RCC 7860 (cell line): Measurements from ENCODE around the gene KAZN.

ENCODE experiments used
- DNase-seq: peaks from one replicate; pipeline ENCODE4 v3.0.0-alpha.2; 2015; ENCODE audit warnings: low spot score
- FAIRE-seq: peaks from 2 replicates; lab custom pipeline; 2012; peaks lifted over from hg19 to GRCh38; lab: Jason Lieb, UNC

The KAZN gene

DNA sequence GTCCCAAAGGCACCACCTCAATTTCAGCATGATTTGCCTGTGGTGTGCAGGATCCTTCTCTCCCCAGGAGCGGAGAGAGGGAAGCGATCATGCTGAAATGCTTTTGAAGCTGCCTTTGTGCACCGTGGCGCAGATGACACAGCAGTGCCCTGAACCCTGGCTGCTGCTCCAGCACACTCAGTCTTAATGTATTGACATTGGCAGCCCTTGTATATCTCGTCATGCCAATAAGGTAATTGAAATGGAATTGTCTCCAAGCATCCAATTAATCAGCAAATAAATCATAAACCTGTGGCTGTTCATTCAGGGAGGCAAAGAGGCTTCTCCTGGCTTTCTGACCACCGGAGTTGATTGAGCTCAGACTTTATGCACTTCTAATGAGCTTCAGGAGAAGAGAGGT lies 139.8 kb downstream of the KAZN start:
- FAIRE-seq = no peak

GRCh38 chr1:14738647-14739046 lies 140.2 kb downstream of the KAZN start:
- no peak for FAIRE-seq
- DNase-seq = no peak

More for the DNA sequence above, 139.8 kb downstream of the KAZN start:
- DNase-seq = peak; percentile 12

- no peak for FAIRE-seq
- no peak for DNase-seq
Observed at GRCh38 chr1:14739082-14739832, 140.8 kb downstream of the KAZN start.

GRCh38 chr1:14740016-14740415 lies 141.5 kb downstream of the KAZN start:
- DNase-seq (no peak), FAIRE-seq (no peak)

GRCh38 chr1:14741082-14741481 lies 142.6 kb downstream of the KAZN start:
- DNase-seq = no peak

DNA sequence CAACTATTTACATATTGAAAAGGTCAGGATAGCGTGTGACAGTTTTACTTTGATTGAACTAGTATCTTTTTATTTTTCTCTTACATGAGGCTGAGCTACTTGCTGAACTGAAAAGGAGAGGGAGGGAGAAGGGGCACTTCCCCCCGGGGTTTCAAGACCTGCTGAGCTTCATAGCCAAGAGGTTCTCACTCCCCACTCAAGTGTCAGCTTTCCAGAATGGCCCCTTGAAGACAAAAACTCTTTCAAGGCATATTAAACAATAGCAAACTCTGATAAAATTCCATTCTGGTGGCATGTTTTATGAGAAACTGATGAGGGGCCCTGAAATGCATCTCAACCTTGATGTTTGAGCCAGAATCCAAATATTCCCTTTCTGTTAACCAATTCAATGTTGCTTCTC lies 143.0 kb downstream of the KAZN start:
- DNase-seq (no peak), FAIRE-seq (no peak)

More at GRCh38 chr1:14741082-14741481, 142.6 kb downstream of the KAZN start:
- no peak for FAIRE-seq

GRCh38 chr1:14742181-14742980 lies 143.9 kb downstream of the KAZN start:
- DNase-seq (peak; percentile 99), FAIRE-seq (peak; percentile 99)

GRCh38 chr1:14743368-14743767 lies 144.9 kb downstream of the KAZN start:
- DNase-seq (no peak), FAIRE-seq (no peak)

DNA sequence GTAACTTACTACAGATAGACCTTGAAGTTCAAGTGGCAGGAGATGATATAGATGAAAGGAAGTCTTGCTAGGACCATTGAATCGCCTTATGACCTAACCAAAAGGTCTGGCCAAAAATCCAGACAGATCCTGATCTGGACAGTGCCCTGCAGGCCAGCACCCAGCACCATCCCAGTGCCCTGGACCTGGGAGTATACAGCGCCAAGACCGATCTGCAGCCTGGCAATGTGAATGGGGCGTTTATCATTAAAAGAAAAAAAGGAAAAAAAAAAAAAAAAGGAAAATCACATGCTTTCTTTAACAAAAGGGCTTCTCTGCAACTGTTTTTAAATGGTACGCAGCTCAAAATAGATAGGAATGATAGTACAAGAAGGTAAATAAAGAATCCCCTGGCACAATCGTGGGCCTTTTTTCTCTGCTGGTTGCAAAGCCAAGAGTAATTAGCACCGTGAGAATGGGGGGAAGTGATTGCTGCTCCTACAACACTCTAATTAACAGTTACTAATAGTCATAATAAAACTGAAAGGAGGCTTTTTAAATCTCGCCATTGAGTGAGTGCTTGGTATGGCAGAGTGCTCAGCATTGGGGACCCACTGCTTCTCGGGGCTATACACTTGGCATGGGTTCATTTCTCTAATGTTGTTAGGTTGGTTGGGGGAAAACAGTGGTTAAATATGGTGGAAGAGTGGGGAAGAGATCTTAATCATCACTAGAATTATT lies 146.7 kb downstream of the KAZN start:
- FAIRE-seq (no peak), DNase-seq (no peak)

- DNase-seq (no peak), FAIRE-seq (no peak)
Observed at GRCh38 chr1:14745789-14746188, 147.3 kb downstream of the KAZN start.

DNA sequence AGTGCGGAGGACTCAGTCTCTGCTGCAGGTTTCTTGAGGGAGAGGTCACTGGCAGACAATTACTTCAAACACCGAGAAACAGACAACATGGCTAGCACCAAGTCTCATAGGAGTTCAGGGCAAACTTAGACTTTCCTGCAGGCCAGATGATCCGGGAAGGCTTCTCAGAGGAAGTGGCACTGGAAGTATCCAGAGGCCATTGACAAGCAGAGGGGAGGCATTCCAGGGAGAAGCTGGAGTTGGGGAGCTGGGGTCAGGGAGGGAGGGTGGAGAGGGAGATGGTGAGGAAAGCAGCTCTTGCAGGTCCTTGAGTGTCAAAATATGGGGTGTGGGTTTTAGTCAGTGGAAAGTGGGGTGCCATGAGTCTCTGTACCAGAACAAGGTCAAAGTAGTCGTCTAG lies 147.9 kb downstream of the KAZN start:
- no peak for FAIRE-seq
- no peak for DNase-seq

GRCh38 chr1:14748151-14748550 lies 149.7 kb downstream of the KAZN start:
- DNase-seq = no peak

GRCh38 chr1:14748977-14749376 lies 150.5 kb downstream of the KAZN start:
- DNase-seq (no peak), FAIRE-seq (no peak)

More at GRCh38 chr1:14748151-14748550, 149.7 kb downstream of the KAZN start:
- no peak for FAIRE-seq

DNA sequence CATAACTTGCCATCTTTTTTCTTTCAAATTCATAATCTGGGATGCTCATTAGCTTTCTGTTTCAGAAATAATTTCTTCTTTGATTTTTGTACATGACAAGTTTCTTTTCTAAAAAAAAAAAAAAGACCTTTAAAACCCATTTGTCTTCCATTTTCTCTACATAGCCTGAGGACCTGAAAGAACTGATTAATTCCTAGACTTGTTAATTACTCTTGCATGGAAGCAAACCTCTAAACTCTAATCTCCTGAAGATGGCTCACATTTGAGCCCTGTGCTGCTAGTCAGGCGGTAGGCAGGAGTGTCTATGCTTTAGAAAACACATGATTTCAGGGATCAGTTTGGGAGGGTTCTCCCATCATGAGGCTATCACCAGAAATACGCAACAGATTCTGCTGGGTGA lies 152.0 kb downstream of the KAZN start:
- no peak for FAIRE-seq
- DNase-seq = no peak

GRCh38 chr1:14755518-14756252 lies 157.2 kb downstream of the KAZN start:
- no peak for FAIRE-seq
- DNase-seq = no peak

- DNase-seq = peak; percentile 26
- FAIRE-seq = no peak
Observed at GRCh38 chr1:14756589-14757285, 158.3 kb downstream of the KAZN start.

DNA sequence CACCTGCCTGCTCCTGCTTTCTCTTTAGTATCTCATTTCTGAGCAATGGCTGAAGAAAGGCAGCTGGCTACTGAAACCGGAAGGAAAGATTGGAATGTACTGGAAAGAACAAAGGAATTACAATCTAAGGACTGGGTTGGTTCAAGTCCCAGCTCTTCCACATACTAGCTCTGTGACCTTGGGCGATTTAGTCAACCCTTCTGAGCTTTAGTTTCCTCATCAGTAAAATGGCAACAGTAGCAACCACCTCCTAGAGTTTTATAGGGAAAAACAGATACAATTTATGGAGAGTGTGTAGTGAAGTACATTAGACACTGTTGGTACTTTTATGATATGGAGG lies 158.8 kb downstream of the KAZN start:
- DNase-seq (no peak), FAIRE-seq (no peak)

GRCh38 chr1:14759042-14759818 lies 160.7 kb downstream of the KAZN start:
- FAIRE-seq = no peak
- DNase-seq = no peak

DNA sequence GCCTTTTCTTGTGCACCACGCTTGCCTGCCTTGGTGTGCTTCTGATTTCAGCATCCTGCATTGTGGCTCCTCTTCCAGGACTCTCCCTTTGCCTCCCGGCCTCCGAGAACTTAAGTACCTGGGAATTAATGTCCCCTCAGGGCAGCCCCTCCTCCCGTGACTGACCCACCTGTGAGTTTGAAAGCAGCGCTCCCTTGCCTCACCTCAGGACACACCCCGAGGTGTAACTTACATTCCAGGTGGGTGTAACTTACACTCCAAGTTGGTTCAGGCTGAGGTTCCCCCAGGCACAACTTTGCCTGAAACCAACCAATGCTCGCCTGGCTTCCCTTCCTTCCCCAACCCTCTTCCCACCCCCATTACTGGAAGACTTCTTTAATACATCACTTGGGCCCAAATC lies 161.4 kb downstream of the KAZN start:
- FAIRE-seq (no peak), DNase-seq (no peak)

DNA sequence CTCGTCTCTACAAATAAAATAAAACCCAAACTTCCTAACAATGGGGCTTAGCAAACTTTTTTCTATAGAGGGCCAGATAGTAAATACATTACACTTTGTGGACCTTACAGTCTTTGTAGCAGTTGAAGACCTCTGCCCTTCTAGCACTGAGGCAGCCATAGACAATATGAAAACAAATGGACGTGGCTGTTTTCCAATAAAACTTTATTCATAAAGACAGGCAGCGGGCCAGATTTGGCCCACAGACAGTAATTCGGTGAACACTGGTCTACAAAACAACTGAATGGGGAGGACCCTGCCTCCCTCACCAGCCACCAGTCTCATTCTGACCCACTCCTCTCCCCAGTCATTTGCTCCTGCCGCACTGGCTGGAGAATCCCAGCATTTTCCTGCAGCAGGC lies 162.3 kb downstream of the KAZN start:
- no peak for DNase-seq
- no peak for FAIRE-seq
